IPS DF 6.9 (cell line): Measurements from ENCODE around the gene IVD.

ENCODE experiments used
- DNase-seq: peaks from one replicate; pipeline ENCODE4 v3.0.0-alpha.2; 2013; ENCODE audit warnings: low read depth, low spot score
- H3K27ac ChIP-seq: one replicate; pipeline ENCODE4 v1.5.1; 2013; ENCODE audit warnings: low read length, control low read depth
- H3K27me3 ChIP-seq: 2 replicates; pipeline ENCODE4 v1.6.1; 2013; ENCODE audit warnings: mild to moderate bottlenecking, low read length; ENCODE audit not compliant: control insufficient read depth, insufficient read depth
- H3K36me3 ChIP-seq: 2 replicates; pipeline ENCODE4 v1.6.1; 2013; ENCODE audit warnings: low read length; ENCODE audit not compliant: control insufficient read depth, insufficient read depth
- H3K4me1 ChIP-seq: 2 replicates; pipeline ENCODE4 v1.6.1; 2013; ENCODE audit warnings: low read length; ENCODE audit not compliant: control insufficient read depth, insufficient read depth
- H3K4me3 ChIP-seq: 2 replicates; pipeline ENCODE4 v1.5.1; 2013; ENCODE audit warnings: mild to moderate bottlenecking, low read length
- H3K9me3 ChIP-seq: 2 replicates; pipeline ENCODE4 v1.6.1; 2013; ENCODE audit warnings: low read length, inconsistent platforms; ENCODE audit not compliant: control insufficient read depth, insufficient read depth
- WGBS: extraction: QIAGEN DNeasy Blood & Tissue Kit; methylation state at CpG from one replicate; pipeline ENCODE4 v1.1.7; 2013; ENCODE audit warnings: mixed read lengths, missing lambda C conversion rate; ENCODE audit not compliant: insufficient read length, insufficient coverage; 5-methylcytosine and 5-hydroxymethylcytosine counted together

Gene IVD

DNA sequence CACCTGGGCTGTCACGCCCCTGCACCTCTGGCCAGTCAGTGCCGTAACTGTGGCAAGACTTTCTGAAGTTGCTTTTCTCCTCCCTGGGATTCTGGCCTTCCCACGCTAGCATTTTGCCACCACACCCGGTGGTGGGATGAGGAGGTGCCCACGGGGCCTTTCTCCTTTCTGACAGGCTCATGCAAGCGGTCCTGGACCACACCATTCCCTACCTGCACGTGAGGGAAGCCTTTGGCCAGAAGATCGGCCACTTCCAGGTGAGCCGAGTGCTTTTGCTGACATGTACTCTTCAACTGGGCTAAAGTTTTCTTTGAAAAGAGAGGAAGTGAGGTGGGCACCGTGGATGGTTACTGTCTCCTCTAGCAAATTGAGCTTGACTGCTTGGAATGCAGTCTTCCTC is 9.6 kb downstream of the IVD start:
- H3K4me1 ChIP-seq = no peaks in the 10 kb centered on the region
- DNase-seq = no peak
- peaks cover 58% of the 10 kb centered on the region for H3K36me3 ChIP-seq
- no peaks in the 10 kb centered on the region for H3K9me3 ChIP-seq
- WGBS = no CpG with 5 or more reads among the region's 10 CpGs
- H3K27ac ChIP-seq = no peak overlapping the region
- no peak overlapping the region for H3K4me3 ChIP-seq
- H3K27me3 ChIP-seq = no peaks in the 10 kb centered on the region

DNA sequence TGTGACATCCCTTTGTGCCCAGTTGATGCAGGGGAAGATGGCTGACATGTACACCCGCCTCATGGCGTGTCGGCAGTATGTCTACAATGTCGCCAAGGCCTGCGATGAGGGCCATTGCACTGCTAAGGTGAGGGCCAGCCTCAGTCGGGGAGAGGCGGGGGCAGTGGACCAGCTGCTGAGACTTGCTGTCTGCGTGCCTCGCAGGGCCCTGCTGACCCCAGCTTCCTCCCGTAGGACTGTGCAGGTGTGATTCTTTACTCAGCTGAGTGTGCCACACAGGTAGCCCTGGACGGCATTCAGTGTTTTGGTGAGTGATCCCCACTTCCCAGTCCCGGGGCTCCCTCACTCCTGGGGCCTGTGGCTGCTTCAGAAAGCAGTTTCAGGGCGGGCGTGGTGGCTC is 10.5 kb downstream of the IVD start:
- Histone ChIP-seq H3K27ac (no peak overlapping the region), H3K4me1 (no peaks in the 10 kb centered on the region; the same call in 1 of the 2 replicates), H3K4me3 (no peak overlapping the region), H3K9me3 (no peaks in the 10 kb centered on the region), H3K27me3 (no peaks in the 10 kb centered on the region), H3K36me3 (peaks cover 51% of the 10 kb centered on the region)
- no peak for DNase-seq
- no CpG with 5 or more reads among the region's 14 CpGs for WGBS

DNA sequence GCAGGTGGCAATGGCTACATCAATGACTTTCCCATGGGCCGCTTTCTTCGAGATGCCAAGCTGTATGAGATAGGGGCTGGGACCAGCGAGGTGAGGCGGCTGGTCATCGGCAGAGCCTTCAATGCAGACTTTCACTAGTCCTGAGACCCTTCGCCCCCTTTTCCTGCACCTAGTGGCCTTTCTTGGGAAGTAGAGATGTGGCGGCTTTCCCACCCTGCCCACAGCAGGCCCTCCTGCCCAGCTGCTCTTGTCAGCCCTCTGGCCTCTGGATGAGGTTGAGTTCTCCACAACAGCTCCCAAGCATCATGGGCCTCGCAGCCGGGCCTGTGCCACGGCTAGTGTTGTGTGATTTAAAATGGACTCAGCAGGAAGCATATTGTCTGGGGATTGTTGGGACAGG is 12.5 kb downstream of the IVD start:
- Histone ChIP-seq H3K27ac (no peak overlapping the region), H3K9me3 (no peaks in the 10 kb centered on the region), H3K27me3 (no peaks in the 10 kb centered on the region), H3K4me1 (peaks cover 5% of the 10 kb centered on the region), H3K4me3 (no peak overlapping the region), H3K36me3 (peaks cover 33% of the 10 kb centered on the region)
- no peak for DNase-seq
- WGBS = no CpG with 5 or more reads among the region's 10 CpGs

DNA sequence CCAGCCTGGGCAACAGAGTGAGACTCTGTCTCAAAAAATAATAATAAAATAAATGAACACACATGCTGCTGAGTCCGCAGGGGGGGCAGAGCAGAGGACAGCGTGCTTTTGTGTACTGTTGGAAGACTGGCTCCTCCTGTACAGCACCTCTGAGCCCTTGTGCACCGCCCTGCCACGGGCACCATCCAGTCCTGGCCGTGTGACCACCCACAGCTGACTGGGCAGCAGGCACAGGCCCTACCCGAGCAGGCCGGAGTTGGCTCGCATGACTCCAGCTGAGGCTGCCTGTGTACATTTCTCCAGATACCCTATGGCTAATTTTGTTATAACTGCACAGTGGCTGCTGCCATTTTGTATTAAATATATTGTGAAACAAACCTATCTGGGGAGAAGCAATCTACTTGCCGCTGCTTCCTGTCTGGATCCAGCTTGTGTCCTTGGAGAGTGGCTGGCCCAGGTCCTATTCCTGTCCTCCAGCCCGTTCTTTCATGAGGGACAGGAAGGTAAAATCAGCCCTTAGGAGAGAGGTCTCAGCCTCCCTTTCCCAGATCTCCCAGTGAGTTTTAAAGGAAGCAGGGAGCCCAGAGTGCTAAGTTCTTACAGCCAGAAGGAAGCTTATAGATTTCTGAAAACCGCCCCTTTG is 14.6 kb downstream of the IVD start:
- Histone ChIP-seq H3K4me3 (no peak overlapping the region), H3K27me3 (no peaks in the 10 kb centered on the region), H3K27ac (no peak overlapping the region), H3K9me3 (no peaks in the 10 kb centered on the region), H3K4me1 (peaks cover 5% of the 10 kb centered on the region), H3K36me3 (peaks cover 17% of the 10 kb centered on the region)
- no peak for DNase-seq
- WGBS = no CpG with 5 or more reads among the region's 11 CpGs

DNA sequence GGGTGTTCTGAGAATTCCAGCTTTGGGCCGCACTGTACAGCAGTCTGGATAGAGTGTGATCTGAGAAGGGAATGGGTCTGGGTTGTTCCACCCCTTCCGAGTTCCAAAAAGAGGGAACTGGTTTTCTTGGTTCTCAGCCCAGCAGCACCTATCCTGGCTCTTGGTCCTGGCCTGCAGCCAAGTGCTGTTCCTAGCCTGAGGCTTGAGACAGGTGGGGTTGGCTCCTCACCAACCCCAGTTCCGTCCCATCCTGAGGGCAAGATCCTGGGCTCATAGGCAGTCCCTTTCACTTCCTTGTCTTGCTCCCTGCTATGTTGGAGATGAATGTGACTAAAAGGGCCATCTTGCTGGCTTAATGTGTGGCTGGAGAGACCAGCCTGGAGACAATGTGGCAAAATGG is 15.2 kb downstream of the IVD start:
- no CpG with 5 or more reads among the region's 3 CpGs for WGBS
- DNase-seq = no peak
- no peaks in the 10 kb centered on the region for H3K27me3 ChIP-seq

DNA sequence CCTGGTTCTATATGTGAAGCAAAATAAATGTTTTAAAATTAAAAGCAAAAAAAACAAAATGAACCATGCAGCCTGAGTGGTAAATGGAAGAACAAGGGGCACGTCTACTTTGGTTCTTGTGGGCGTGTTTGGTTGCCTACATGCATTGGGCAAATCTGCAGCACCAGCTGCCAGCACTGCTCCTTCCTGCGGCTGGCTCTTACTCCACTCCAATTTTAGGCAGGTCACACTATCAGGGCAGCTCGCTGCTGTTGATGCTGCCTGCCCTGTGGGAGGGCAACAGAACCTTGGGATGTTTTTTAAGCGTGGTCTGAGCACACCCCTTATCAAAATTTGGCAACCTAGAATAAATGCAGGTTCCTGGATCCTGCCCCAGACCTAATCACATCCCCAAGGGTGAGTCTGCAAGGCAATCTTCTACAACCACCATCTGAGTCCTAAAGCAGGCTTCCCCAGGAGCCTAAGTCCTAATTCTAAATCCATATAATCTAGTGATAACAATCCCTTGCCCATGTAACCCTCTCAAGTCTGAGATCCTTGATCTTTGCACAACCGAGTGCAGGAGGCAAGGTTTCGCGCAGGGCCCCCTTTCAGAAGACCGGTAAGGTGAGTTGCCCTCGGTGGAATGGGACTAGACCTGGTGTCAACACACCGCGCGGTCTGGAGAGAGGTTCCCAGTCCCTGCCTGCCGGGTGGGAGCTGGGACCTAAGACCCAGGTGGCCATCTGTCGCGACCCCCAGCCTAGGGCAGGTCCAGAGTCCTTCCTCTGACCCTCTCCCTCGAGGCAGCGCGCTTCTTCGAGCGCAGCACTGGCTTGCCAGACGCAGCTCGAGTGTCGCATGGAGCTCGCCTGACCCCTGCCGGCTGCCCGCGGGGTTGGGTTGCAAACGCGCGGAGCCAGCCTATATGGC is 15.9 kb downstream of the IVD start:
- no peak overlapping the region for H3K4me3 ChIP-seq
- H3K9me3 ChIP-seq = no peaks in the 10 kb centered on the region
- peaks cover 5% of the 10 kb centered on the region for H3K4me1 ChIP-seq
- no peak overlapping the region for H3K27ac ChIP-seq
- H3K36me3 ChIP-seq = peaks cover 7% of the 10 kb centered on the region; the same call in 1 of the 2 replicates
- no peak for DNase-seq
- no peaks in the 10 kb centered on the region for H3K27me3 ChIP-seq
- no CpG with 5 or more reads among the region's 31 CpGs for WGBS

More for the DNA sequence above, 15.2 kb downstream of the IVD start:
- Histone ChIP-seq H3K4me1 (peaks cover 5% of the 10 kb centered on the region), H3K9me3 (no peaks in the 10 kb centered on the region), H3K36me3 (peaks cover 12% of the 10 kb centered on the region), H3K4me3 (no peak overlapping the region), H3K27ac (no peak overlapping the region)

DNA sequence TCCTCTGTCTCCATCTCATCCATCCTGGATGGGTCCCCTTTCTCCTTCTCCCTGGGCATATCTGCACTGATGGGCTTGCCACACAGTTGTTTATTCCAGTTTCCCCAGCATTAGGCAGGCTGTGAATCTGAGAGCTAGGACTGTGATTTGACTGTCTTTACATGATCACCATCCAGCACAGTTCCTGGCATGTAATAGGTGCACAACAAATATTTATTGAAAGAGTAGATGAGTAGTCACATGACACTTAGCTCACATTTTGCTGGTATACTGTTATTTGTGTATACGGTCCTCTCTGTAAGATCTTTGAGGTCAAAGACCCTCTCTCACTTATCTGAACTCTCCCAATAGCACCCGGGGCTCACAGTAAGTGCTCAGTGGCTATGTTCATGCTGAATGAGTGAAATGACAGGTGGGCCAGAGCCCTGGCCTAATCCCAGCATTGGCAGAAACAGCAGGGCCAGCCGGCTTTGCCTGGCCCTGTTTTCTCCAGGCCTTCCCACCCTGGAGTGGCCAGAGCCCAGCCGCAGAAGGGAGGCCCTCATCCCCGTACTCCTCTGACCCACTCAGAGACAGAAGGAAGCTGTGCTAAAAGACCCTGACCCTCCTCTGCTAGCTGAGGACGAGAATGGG is 19.0 kb downstream of the IVD start:
- no peak for DNase-seq
- Histone ChIP-seq H3K4me1 (peaks cover 5% of the 10 kb centered on the region), H3K27ac (no peak overlapping the region), H3K9me3 (no peaks in the 10 kb centered on the region), H3K36me3 (no peaks in the 10 kb centered on the region), H3K27me3 (no peaks in the 10 kb centered on the region), H3K4me3 (no peak overlapping the region)
- no CpG with 5 or more reads among the region's 6 CpGs for WGBS

DNA sequence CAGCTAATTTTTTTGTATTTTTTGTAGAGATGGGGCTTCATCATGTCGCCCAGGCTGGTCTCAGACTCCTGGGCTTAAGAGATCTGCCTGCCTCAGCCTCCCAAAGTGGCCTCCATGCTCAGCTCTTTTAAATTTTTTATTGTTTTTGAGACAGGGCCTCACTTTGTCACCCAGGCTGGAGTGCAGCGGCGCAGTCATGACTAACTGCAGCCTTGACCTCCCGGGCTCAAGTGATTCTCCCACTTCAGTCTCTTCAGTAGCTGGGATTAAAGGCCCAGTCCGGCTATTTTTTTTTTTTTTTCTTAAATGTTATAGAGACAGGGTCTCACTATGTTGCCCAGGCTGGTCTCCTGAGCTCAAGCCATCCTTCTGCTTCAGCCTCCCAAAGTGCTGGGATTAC is 20.1 kb downstream of the IVD start:
- Histone ChIP-seq H3K4me1 (peaks cover 5% of the 10 kb centered on the region), H3K36me3 (no peaks in the 10 kb centered on the region), H3K27me3 (no peaks in the 10 kb centered on the region), H3K27ac (no peak overlapping the region), H3K4me3 (no peak overlapping the region), H3K9me3 (no peaks in the 10 kb centered on the region)
- DNase-seq = no peak
- WGBS = no CpG with 5 or more reads among the region's 5 CpGs

DNA sequence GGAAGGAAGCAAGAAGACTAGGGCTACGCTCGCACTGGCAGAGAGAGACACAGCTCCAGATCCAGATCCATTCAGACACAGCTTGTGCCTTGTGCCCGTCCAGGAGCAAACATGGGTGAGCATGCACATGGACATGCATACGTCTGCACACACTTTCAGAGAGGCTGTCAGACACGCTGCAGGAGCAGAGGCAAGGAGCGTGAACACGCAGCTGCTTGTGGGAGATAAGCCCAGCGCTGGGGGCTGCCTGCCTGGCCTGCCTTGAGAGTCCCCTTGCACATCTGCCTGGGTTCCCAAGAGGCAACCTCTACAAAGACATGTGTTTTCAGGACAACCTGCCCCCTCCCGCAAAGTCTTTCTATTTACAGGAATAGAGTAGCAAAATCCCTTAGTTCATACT is 21.6 kb downstream of the IVD start:
- Histone ChIP-seq H3K36me3 (no peaks in the 10 kb centered on the region), H3K9me3 (no peaks in the 10 kb centered on the region), H3K27ac (no peak overlapping the region), H3K4me1 (no peaks in the 10 kb centered on the region), H3K4me3 (no peak overlapping the region), H3K27me3 (no peaks in the 10 kb centered on the region)
- no CpG with 5 or more reads among the region's 9 CpGs for WGBS
- no peak for DNase-seq

DNA sequence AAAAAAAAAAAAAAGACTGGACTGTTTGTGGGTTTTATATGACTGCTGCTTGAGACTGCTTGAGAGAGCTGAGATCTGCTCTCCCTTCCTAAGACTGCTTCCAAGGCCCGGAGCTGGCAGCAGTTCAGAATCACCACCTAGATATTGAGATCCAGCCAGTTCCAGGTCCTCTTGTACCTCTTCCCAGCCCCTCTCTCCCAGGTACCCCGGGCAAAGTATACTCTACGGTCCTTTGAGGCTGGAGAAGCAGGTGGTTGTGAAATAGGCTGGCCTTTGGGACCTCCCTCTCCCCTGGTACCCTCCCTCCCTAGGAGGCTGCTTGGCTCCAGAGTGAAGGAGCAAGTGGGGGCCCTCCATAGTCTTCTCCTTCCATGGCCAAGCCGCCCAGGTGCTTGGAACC is 22.6 kb downstream of the IVD start:
- H3K36me3 ChIP-seq = no peaks in the 10 kb centered on the region
- H3K27ac ChIP-seq = no peak overlapping the region
- WGBS = no CpG with 5 or more reads among the region's 4 CpGs

More for the DNA sequence above, 22.6 kb downstream of the IVD start:
- Histone ChIP-seq H3K27me3 (no peaks in the 10 kb centered on the region), H3K9me3 (no peaks in the 10 kb centered on the region), H3K4me1 (no peaks in the 10 kb centered on the region), H3K4me3 (no peak overlapping the region)
- no peak for DNase-seq
